ENCODE results near the gene CCDC106. TPM values are rescaled to one million over a fixed set of nuclear protein-coding genes. Genes with fewer than 3 reads are reported as not detected.

The CCDC106 gene
- total RNA-seq, 1 experiment from 2014 or later = 21.1 TPM

DNA sequence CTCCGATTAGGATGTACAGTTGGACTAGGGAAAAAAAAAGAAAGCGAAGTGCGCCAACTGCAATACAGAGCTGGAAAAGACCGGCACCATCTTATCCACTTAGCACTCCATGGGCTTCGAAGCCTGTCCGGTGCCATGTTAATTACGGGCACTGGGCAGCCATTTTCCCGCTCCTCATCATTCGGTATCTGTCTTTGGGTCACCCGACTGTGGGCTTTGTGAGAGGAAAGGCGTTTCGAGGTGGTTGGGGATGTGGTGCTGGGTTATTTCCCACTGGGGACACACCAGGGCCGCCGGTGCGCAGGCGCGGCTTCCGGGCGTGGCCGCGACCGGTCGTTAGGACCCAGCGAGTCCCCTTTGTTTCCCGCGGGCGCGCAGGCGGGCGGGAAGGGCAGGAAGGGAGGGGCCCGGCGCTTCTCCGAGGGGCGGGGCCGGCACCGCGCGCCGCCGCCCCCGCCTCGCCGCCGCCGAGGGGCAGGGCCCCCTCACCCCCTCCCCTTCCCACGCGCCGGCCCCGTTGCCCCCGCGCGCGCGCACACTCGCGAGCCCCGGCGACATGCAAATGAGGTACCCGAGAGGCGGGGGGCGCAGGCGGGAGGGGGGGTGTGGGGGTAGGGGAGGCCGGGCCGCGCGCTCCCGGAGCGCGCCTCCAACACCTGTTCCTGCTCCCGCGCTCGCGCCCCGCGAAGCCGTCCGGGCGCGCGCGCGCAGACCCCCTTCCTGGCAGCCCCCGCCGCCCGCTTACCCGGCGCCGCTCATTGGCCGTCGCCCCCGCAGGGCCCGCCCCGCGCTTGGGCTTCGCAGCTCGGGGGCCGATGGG, 48.0 kb upstream of the CCDC106 start, which contains the start of gene ZNF524 (continued):
- TF ChIP-seq, protein P1, sequence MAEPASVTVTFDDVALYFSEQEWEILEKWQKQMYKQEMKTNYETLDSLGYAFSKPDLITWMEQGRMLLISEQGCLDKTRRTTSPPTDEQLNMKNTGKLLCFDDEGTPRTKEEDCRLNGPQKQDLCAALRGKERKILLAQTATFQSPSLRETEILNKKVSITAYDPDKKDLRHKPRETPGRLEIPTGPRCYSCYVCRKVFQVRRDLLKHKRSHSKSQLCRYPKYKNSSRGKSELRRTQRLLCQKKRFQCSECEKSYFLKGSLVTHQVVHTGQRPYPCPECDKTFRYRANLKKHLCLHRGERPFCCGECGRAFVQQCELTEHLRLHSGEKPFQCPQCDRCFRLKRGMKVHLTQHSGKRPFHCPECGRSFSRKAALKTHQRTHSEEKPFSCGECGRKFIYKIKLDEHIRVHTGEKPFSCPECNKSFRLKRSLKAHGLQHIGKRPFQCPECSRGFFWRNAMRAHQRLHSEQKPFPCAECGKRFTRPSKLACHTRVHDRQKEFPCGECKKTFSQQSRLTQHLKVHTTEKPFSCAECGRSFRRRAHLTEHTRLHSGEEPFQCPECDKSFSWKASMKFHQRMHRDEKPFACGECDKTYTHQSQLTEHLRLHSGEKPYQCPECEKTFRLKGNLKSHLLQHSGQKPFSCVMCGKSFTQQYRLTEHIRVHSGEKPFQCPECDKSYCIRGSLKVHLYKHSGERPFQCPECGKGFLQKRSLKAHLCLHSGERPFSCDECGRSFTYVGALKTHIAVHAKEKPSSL (CRISPR knock-in tag; conservative IDR thresholded peaks at IDR 0.05) = no peak
- TF ChIP-seq ZNF671 (CRISPR knock-in tag; IDR thresholded peaks at IDR 0.05) = no peak
- TF ChIP-seq MYBL2 (CRISPR knock-in tag; IDR thresholded peaks at IDR 0.05) = no peak
- no peak for TF ChIP-seq ZNF281 (CRISPR knock-in tag; IDR thresholded peaks at IDR 0.05)
- no peak for TF ChIP-seq ZMAT4 (CRISPR knock-in tag; IDR thresholded peaks at IDR 0.05)
- no peak for TF ChIP-seq GRHL2 (CRISPR knock-in tag; IDR thresholded peaks at IDR 0.05; ENCODE audit: insufficient replicate concordance, severe bottlenecking)
- TF ChIP-seq ZBTB21 (CRISPR knock-in tag; IDR thresholded peaks at IDR 0.05; ENCODE audit: borderline replicate concordance) = no peak
- no peak for TF ChIP-seq ZNF317 (CRISPR knock-in tag; IDR thresholded peaks at IDR 0.05; ENCODE audit: borderline replicate concordance, low read depth)
- TF ChIP-seq, protein P2, sequence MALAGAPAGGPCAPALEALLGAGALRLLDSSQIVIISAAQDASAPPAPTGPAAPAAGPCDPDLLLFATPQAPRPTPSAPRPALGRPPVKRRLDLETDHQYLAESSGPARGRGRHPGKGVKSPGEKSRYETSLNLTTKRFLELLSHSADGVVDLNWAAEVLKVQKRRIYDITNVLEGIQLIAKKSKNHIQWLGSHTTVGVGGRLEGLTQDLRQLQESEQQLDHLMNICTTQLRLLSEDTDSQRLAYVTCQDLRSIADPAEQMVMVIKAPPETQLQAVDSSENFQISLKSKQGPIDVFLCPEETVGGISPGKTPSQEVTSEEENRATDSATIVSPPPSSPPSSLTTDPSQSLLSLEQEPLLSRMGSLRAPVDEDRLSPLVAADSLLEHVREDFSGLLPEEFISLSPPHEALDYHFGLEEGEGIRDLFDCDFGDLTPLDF (CRISPR knock-in tag; IDR thresholded peaks at IDR 0.05) = no peak
- TF ChIP-seq RORB (CRISPR knock-in tag; IDR thresholded peaks at IDR 0.05) = no peak
- no peak for TF ChIP-seq NR1H2 (CRISPR knock-in tag; IDR thresholded peaks at IDR 0.05)
- no peak for TF ChIP-seq PRRX2 (CRISPR knock-in tag; IDR thresholded peaks at IDR 0.05)
- peak; percentile 74 for TF ChIP-seq SP1 (CRISPR knock-in tag; conservative IDR thresholded peaks at IDR 0.05)
- no peak for TF ChIP-seq ZNF138 (CRISPR knock-in tag; conservative IDR thresholded peaks at IDR 0.05)
- TF ChIP-seq, protein P3, sequence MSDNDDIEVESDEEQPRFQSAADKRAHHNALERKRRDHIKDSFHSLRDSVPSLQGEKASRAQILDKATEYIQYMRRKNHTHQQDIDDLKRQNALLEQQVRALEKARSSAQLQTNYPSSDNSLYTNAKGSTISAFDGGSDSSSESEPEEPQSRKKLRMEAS (CRISPR knock-in tag; IDR thresholded peaks at IDR 0.05) = peak; percentile 40
- no peak for TF ChIP-seq KAT7 (CRISPR knock-in tag; IDR thresholded peaks at IDR 0.05; ENCODE audit: borderline replicate concordance)
- TF ChIP-seq SOX15 (CRISPR knock-in tag; IDR thresholded peaks at IDR 0.05) = no peak
- no peak for TF ChIP-seq CREM (CRISPR knock-in tag; IDR thresholded peaks at IDR 0.05)
- TF ChIP-seq FOXK1 (CRISPR knock-in tag; IDR thresholded peaks at IDR 0.05) = peak; percentile 73
- TF ChIP-seq TEAD1 (CRISPR knock-in tag; IDR thresholded peaks at IDR 0.05) = no peak
- TF ChIP-seq ZSCAN18 (CRISPR knock-in tag; IDR thresholded peaks at IDR 0.05) = no peak
- no peak for TF ChIP-seq NR2C2 (CRISPR knock-in tag; IDR thresholded peaks at IDR 0.05)
- TF ChIP-seq ZNF219 (CRISPR knock-in tag; IDR thresholded peaks at IDR 0.05; ENCODE audit: borderline replicate concordance) = no peak
- TF ChIP-seq, protein P4, sequence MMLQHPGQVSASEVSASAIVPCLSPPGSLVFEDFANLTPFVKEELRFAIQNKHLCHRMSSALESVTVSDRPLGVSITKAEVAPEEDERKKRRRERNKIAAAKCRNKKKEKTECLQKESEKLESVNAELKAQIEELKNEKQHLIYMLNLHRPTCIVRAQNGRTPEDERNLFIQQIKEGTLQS (CRISPR knock-in tag; conservative IDR thresholded peaks at IDR 0.05) = no peak
- TF ChIP-seq SMAD3 (CRISPR knock-in tag; IDR thresholded peaks at IDR 0.05; ENCODE audit: borderline replicate concordance) = no peak
- TF ChIP-seq, protein P5, sequence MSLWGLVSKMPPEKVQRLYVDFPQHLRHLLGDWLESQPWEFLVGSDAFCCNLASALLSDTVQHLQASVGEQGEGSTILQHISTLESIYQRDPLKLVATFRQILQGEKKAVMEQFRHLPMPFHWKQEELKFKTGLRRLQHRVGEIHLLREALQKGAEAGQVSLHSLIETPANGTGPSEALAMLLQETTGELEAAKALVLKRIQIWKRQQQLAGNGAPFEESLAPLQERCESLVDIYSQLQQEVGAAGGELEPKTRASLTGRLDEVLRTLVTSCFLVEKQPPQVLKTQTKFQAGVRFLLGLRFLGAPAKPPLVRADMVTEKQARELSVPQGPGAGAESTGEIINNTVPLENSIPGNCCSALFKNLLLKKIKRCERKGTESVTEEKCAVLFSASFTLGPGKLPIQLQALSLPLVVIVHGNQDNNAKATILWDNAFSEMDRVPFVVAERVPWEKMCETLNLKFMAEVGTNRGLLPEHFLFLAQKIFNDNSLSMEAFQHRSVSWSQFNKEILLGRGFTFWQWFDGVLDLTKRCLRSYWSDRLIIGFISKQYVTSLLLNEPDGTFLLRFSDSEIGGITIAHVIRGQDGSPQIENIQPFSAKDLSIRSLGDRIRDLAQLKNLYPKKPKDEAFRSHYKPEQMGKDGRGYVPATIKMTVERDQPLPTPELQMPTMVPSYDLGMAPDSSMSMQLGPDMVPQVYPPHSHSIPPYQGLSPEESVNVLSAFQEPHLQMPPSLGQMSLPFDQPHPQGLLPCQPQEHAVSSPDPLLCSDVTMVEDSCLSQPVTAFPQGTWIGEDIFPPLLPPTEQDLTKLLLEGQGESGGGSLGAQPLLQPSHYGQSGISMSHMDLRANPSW (CRISPR knock-in tag; conservative IDR thresholded peaks at IDR 0.05; ENCODE audit: low read depth) = no peak
- TF ChIP-seq TEAD4 (CRISPR knock-in tag; IDR thresholded peaks at IDR 0.05) = 0 out of 2 replicates have a peak, but pooled peaks have one; percentile 19

Data from WTC11 (cell line).